ENCODE measurements around the gene AHSG.

- TF ChIP-seq CTCF (conservative IDR thresholded peaks at IDR 0.05; ENCODE audit: low read depth, low read length) (no peak; the same call in 1 of the 2 replicates), EZH2 (IDR thresholded peaks at IDR 0.05; ENCODE audit: low read length, unreplicated experiment) (no peak), EZH2phosphoT487 (IDR thresholded peaks at IDR 0.05; ENCODE audit: borderline replicate concordance, low read length) (no peak)
Observed at GRCh38 chr3:186653984-186654383, 41.1 kb downstream of the AHSG start.
